ENCODE results near the gene COL1A1. TPM values are rescaled to one million over a fixed set of nuclear protein-coding genes. Genes with fewer than 3 reads are reported as not detected.
A peak's percentile ranks its signal among the peaks of the same experiment; 100 is the strongest.

Gene COL1A1
- total RNA-seq (2014; rRNA removed; shearing (Covaris generic)) = 41.9 and 81.3 TPM in 2 replicates

- DNase-seq (ENCODE audit: low read depth) = peak; percentile 44
These were observed at the start of gene COL1A1 for GRCh38 chr17:50201276-50201854. TSS of gene COL1A1 (minus strand) at chr17:50201631. CDS start at chr17:50201513, 118 bp downstream.

- no peak for DNase-seq (ENCODE audit: low read depth)
These were observed 46.8 kb upstream of the COL1A1 start for GRCh38 chr17:50248255-50248654.

GRCh38 chr17:50244771-50245170 lies 43.3 kb upstream of the COL1A1 start:
- DNase-seq (ENCODE audit: low read depth) = no peak

DNA sequence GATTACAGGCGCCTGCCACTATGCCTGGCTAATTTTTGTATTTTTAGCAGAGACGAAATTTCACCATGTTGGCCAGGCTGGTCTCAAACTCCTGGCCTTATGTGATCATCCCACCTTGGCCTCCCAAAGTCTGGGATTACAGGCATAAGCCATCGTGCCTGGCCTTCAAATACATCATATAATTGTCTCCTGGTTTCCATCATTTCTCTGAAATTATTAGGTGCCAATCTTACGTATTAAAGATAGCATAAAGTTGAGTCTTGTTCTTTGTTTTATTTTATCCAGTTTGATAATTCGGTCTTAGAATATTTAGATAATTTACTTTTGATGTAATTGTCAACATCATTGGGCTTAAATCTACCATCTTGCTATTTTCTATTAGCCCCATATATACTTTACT lies 40.0 kb upstream of the COL1A1 start:
- DNase-seq (ENCODE audit: low read depth) = no peak

DNA sequence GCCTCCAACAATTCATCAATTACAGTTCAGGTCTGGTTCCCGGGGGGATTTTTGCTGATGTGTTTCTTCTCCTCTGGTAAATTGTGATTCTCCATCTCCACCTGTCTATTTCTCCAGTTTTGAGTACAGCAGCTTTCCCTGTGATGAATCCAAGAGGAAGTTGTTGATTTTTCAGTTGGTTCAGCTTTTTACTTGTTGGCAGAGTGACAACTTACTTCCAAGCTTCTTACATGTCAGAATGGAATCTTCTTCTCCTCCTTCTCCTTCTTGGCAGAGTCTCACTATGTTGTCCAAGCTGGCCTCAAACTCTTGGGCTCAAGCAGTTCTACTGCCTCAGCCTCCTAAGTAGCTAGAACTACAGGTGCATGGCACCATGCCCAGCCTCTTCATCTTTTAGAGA lies 39.4 kb upstream of the COL1A1 start:
- DNase-seq (ENCODE audit: low read depth) = peak; percentile 29

DNA sequence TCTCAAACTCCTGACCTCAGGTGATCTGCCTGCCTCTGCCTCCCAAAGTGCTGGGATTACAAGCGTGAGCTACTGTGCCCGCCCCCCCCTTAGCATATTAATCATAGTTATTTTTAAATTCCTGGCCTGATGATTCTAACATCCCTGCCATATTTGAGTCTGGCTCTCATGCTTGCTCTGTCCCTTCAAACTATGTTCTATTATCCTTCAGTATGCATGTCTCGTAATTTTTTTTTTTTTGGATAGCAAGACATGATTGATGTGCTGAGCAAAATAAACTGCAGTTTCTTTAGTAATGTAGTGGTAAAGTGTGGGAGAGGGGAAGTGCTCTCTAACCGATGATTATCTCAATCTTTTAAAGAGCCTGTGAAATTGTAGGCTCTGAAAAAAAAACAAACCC lies 38.5 kb upstream of the COL1A1 start:
- no peak for DNase-seq (ENCODE audit: low read depth)

GRCh38 chr17:50238601-50239280 lies 37.3 kb upstream of the COL1A1 start:
- DNase-seq (ENCODE audit: low read depth) = peak; percentile 30

DNA sequence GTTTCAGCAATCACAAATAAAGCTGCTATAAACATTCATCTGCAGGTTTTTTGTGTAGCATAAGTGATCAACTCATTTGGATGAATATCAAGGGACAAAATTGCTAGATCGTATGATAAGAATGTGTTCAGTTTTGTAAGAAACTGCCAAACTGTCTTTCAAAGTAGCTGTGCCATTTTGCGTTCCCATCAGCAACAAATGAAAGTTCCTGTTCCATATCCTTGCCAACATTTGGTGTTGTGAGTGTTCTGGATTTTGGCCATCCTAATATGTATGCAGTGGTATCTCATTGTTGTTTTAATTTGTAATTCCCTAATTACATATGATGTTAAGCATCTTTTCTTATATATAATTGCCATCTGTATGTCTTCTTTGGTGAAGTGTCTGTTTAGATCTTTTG lies 36.5 kb upstream of the COL1A1 start:
- DNase-seq (ENCODE audit: low read depth) = no peak

- peak; percentile 32 for DNase-seq (ENCODE audit: low read depth)
These were observed 33.1 kb upstream of the COL1A1 start for GRCh38 chr17:50234581-50234980.

DNA sequence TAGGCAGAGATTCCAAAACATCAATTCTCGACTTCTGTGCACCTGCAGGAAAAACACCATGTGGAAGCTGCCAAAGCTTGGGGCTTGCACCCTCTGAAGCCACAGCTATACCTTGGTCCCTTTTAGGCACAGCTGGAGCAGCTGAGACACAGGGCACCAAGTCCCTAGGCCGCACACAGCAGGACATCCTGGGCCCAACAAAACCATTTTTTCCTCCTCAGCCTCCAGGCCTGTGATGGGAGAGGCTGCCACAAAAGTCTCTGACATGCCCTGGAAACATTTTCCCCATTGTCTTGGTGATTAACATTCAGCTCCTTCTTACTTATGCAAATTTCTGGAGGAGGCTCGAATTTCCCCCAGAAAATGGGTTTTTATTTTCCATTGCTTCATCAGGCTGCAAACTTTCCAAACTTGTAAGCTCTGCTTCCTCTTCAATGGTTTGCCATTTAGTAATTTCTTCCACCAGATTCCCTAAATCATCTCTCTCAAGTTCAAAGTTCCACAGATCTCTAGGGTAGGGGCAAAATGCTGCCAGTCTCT lies 24.3 kb upstream of the COL1A1 start:
- DNase-seq (ENCODE audit: low read depth) = no peak

DNA sequence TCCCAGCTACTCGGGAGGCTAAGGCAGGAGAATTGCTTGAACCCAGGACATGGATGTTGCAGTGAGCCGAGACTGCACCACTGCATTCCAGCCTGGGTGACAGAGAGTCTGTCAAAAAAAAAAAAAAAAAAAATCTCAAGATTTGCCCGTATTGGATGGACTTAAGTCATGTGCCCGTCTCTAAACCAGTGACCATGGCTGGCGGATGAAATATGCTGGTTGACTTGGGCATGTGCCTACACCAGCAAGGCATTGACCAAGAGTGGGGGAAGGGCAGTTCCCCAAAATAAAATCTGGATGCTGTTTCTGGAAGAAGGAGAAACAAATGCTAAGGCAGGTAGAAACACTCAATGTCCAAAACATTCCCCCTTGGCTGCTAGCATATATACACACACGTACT lies 21.5 kb upstream of the COL1A1 start:
- DNase-seq (ENCODE audit: low read depth) = no peak

- peak; percentile 85 for DNase-seq (ENCODE audit: low read depth)
These were observed 20.6 kb upstream of the COL1A1 start for GRCh38 chr17:50221864-50222545.

GRCh38 chr17:50221266-50221863 lies 19.9 kb upstream of the COL1A1 start:
- peak; percentile 85 for DNase-seq (ENCODE audit: low read depth)

DNA sequence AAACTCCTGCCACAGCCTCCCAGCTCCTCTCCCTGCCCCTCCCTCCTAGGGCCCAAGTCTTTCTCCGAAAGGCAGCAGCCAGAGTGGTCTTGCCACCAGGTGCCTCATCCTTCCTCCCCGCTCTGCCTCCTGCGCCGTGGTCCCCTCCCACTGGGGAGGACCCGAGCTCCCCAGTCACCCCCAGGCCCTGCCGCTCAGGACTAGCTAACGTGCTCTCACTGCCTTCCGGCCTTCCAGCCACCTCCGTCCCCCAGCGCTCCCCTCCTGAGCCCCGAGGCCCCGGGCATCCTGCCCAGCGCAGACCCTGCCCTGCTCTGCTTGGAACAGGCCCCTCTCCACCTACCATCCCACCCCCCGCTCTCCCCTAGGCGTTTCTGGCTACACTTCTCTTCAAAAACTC lies 19.4 kb upstream of the COL1A1 start:
- DNase-seq (ENCODE audit: low read depth) = no peak

DNA sequence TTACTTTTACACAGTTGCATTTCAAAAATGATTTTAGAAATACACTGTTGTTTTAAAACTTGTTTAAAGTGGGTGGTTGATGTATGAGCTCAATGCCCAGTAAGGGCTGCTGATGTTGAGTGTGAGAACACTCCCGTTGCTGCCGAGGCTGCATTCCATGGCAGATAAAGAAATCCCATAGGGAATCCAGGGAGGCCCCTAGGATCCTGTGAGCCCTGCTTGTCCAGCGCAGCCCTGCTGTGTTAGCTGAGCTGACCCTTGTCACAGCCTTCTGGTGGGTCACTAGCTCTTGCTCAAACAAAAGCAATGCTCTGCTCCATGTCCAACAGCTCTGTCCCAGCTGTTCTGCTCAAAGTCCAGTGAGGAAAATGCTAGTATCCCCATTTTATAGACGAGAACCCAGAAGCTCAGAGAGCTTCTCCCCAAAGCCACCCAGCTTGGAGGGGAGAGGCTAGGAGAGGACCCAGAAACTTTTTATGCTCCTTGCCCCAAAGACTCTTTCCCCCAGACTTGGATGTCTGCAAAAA lies 18.6 kb upstream of the COL1A1 start:
- DNase-seq (ENCODE audit: low read depth) = peak; percentile 52

DNA sequence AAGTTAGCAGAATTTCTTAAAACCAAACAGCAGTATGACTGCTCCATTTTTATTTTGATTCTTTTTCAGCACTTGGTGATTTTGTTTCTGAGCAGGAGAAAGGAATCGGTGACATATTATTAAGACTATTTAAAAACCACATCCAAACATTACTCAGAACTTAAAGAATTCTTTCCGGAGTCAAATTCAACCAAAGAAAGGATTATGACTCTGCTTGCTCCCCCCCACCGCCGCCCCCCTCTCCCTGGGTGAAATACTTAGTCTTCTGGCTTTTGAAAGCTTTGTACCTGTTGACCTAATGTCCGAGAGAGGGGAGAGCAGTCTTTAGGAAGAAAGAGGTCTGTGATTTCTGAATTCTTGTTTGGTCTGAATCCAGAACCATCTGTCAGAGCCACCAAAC lies 17.9 kb upstream of the COL1A1 start:
- DNase-seq (ENCODE audit: low read depth) = peak; percentile 90

- peak; percentile 96 for DNase-seq (ENCODE audit: low read depth)
These were observed 17.4 kb upstream of the COL1A1 start for GRCh38 chr17:50218771-50219315.

DNA sequence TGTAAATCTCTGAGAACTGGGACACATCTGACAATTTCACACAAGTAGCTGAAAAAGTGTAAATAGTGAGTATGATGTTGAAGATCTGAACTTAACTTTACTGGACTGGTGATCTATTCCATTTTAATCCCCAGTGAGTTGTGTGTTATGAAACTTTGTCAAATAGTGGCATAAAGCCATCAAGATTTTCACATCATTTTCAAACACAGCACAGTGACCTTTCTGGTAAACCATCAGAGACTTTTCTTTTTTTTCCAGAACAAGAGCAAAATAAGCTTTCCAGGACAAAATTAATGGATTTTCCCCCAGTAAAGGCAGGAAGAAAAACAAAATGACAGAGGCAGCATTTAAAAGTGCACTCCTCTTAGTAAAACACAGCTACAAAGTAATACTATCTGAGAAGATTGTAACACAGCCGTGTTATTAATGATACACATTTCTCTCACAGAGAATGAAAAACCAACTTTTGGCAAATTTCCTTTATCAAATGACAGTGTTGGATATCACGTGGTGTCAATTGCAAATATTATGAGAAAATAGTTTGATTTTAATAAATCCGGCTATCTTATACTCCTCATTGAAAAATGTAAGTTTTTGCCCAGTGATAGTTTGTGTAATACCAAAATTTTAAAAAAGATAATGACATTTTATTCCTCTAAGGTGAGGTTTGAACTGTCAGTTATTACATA lies 16.8 kb upstream of the COL1A1 start:
- DNase-seq (ENCODE audit: low read depth) = no peak

- DNase-seq (ENCODE audit: low read depth) = no peak
These were observed 16.2 kb upstream of the COL1A1 start for GRCh38 chr17:50217591-50217990.

DNA sequence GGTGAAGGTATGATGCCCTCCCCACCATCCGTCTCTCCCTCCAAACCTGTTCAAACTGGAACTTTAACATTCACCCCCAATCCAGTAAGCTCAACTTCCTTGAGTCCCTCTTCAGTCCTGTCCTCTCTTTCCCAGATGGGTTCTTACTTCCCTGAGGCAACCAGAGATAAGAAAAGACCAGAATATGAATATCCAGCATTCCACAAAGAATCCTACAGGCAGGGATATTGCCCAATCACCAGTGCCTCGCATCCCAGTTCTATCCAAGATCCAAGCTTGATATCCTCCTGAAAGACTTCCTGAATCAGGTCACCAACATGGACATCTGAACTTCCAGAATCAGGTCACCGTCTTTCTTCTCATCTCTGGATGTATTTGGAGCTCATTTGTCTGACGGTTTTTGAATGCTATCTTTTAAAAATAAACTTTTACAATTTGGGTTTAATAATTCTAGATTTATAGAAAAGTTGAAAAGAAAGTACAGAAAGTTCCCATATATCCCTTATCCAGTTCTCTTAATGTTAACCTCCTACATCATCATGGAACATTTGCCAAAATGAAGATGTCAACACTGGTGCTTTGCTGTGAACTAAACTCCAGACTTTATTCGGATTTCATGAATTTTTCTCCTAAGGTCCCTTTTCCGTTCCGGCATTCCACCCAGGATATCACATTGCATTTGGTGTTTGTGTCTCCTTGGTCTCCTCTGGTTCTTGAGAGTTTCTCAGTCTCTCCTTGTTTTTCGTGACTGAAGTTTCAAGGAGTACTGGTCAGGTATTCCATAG lies 13.7 kb upstream of the COL1A1 start:
- no peak for DNase-seq (ENCODE audit: low read depth)
